Left ventricle myocardium inferior (tissue), 1 donor: ENCODE measurements around the gene ZNF787. TPM values are rescaled to one million over a fixed set of nuclear protein-coding genes. Genes with fewer than 3 reads are reported as not detected.

ENCODE experiments used
- DNase-seq: peaks from one replicate; pipeline ENCODE4 v3.0.0-alpha.2; 2020
- H3K27ac ChIP-seq: fragments of 200-600 bp; replicated peaks from 2 replicates; pipeline ENCODE4 v1.8.0; 2021
- H3K27me3 ChIP-seq: fragments of 200-600 bp; 2 replicates; pipeline ENCODE4 v1.8.0; 2021; ENCODE audit warnings: low read depth
- H3K36me3 ChIP-seq: fragments of 200-600 bp; 2 replicates; pipeline ENCODE4 v1.8.0; 2021
- H3K4me1 ChIP-seq: fragments of 200-600 bp; 2 replicates; pipeline ENCODE4 v1.8.0; 2021
- H3K4me3 ChIP-seq: fragments of 200-600 bp; 2 replicates; pipeline ENCODE4 v1.8.0; 2021; ENCODE audit warnings: mild to moderate bottlenecking, moderate library complexity
- H3K9me3 ChIP-seq: fragments of 200-600 bp; replicated peaks from 2 replicates; pipeline ENCODE4 v1.8.0; 2021
- CTCF ChIP-seq: fragments of 200-600 bp; IDR thresholded peaks from 2 replicates; pipeline ENCODE4 v1.8.0; 2021; ENCODE audit warnings: antibody characterized with exemption, mild to moderate bottlenecking, borderline replicate concordance
- intact Hi-C: fragments of 100-400 bp; cut with micrococcal nuclease; formaldehyde crosslinking; loops from one replicate; pipeline ENCODE4 v1.11.0; 2022
- total RNA-seq: library from RNA; stranded (reverse); fragmentation: NEBNext Ultra II Directional; extraction: Animal tissue kit (Norgen Biotek cat#: 25700); gene quantifications from one replicate; pipeline ENCODE4 v1.2.1, GENCODE V29; 2021
- donor health status: DM: no; HTN: yes; CAD: no; lungs with severe emphysema.

ZNF787 gene
- total RNA-seq, 1 donor from 2014 or later: 31.8 TPM

GRCh38 chr19:56118666-56119581 lies 2.2 kb downstream of the ZNF787 start:
- Histone ChIP-seq H3K4me3 (peak overlapping the region; percentile 91), H3K27ac (peak overlapping the region; percentile 97), H3K27me3 (no peaks in the 10 kb centered on the region), H3K4me1 (peaks cover 69% of the 10 kb centered on the region), H3K9me3 (no peaks in the 10 kb centered on the region), H3K36me3 (no peaks in the 10 kb centered on the region)
- TF ChIP-seq CTCF: no peak
- intact Hi-C loops: no loop called here
- no peak for DNase-seq

- H3K4me3 ChIP-seq: no peak overlapping the region
- intact Hi-C loops: no loop called here
- H3K36me3 ChIP-seq: no peaks in the 10 kb centered on the region
- no peak for DNase-seq
- peak overlapping the region; percentile 97 for H3K27ac ChIP-seq
- TF ChIP-seq CTCF: no peak
- H3K4me1 ChIP-seq: peaks cover 80% of the 10 kb centered on the region
- no peaks in the 10 kb centered on the region for H3K27me3 ChIP-seq
- no peaks in the 10 kb centered on the region for H3K9me3 ChIP-seq
Observed at GRCh38 chr19:56117889-56118288, 3.2 kb downstream of the ZNF787 start.

- Histone ChIP-seq H3K27me3 (no peaks in the 10 kb centered on the region), H3K4me3 (no peak overlapping the region), H3K4me1 (peaks cover 84% of the 10 kb centered on the region), H3K9me3 (no peaks in the 10 kb centered on the region), H3K27ac (no peak overlapping the region), H3K36me3 (no peaks in the 10 kb centered on the region)
- intact Hi-C loops: no loop called here
- no peak for DNase-seq
- TF ChIP-seq CTCF: no peak
Observed at GRCh38 chr19:56117376-56117884, 3.7 kb downstream of the ZNF787 start.

GRCh38 chr19:56116606-56117005 lies 4.5 kb downstream of the ZNF787 start:
- Histone ChIP-seq H3K36me3 (no peaks in the 10 kb centered on the region), H3K4me3 (no peak overlapping the region), H3K9me3 (no peaks in the 10 kb centered on the region), H3K4me1 (peaks cover 88% of the 10 kb centered on the region), H3K27ac (no peak overlapping the region), H3K27me3 (no peaks in the 10 kb centered on the region)
- no peak for TF ChIP-seq CTCF
- DNase-seq: no peak
- intact Hi-C loops: no loop called here

- TF ChIP-seq CTCF: no peak
- Histone ChIP-seq H3K27me3 (no peaks in the 10 kb centered on the region), H3K4me3 (no peak overlapping the region), H3K9me3 (no peaks in the 10 kb centered on the region), H3K4me1 (peaks cover 98% of the 10 kb centered on the region), H3K36me3 (no peaks in the 10 kb centered on the region), H3K27ac (no peak overlapping the region)
- intact Hi-C loops: no loop called here
- no peak for DNase-seq
Observed at GRCh38 chr19:56115490-56115889, 5.6 kb downstream of the ZNF787 start.
